Neural cell (in vitro differentiated cells): ENCODE results near the gene RAP2A. TPM values are rescaled to one million over a fixed set of nuclear protein-coding genes. Genes with fewer than 3 reads are reported as not detected.

Experiments
- H2AFZ ChIP-seq: fragments of 200-600, 300-800 bp; sonication (generic), shearing (Covaris generic); 2 replicates; pipeline ENCODE4 v1.6.0; 2014; ENCODE audit warnings: low read depth, mild to moderate bottlenecking, antibody characterized with exemption, low read length, moderate library complexity
- H3F3A ChIP-seq: fragments of 200-600 bp; shearing (Covaris generic); 2 replicates; pipeline ENCODE4 v1.6.1; 2016; ENCODE audit warnings: mild to moderate bottlenecking, moderate library complexity, mixed read lengths, antibody characterized with exemption, low read length; ENCODE audit not compliant: insufficient read depth, poor library complexity, severe bottlenecking
- H3K27ac ChIP-seq: fragments of 200-600, 300-800 bp; sonication (generic), shearing (Covaris generic); 2 replicates; pipeline ENCODE4 v1.5.1; 2014; ENCODE audit warnings: mild to moderate bottlenecking, low read length, moderate library complexity
- H3K27me3 ChIP-seq: fragments of 300-800, 200-600 bp; sonication (generic), shearing (Covaris generic); 2 replicates; pipeline ENCODE4 v1.6.0; 2014; ENCODE audit warnings: mild to moderate bottlenecking, low read depth, low read length, moderate library complexity; ENCODE audit not compliant: insufficient read depth
- H3K36me3 ChIP-seq: fragments of 300-800, 200-600 bp; sonication (generic), shearing (Covaris generic); 2 replicates; pipeline ENCODE4 v1.5.1; 2014; ENCODE audit warnings: mild to moderate bottlenecking, antibody characterized with exemption, low read length, moderate library complexity; ENCODE audit not compliant: insufficient read depth
- H3K4me2 ChIP-seq: fragments of 300-800, 200-600 bp; sonication (generic), shearing (Covaris generic); 2 replicates; pipeline ENCODE4 v1.6.0; 2014; ENCODE audit warnings: mild to moderate bottlenecking, low read length
- H3K4me3 ChIP-seq: fragments of 300-800, 200-600 bp; sonication (generic), shearing (Covaris generic); 2 replicates; pipeline ENCODE4 v1.5.1; 2014; ENCODE audit warnings: mild to moderate bottlenecking, low read length, moderate library complexity
- H3K79me2 ChIP-seq: fragments of 200-600 bp; shearing (Covaris generic); replicated peaks from 2 replicates; pipeline ENCODE4 v1.6.0; 2014; ENCODE audit warnings: mild to moderate bottlenecking, low read length, moderate library complexity; ENCODE audit not compliant: insufficient read depth
- H3K9ac ChIP-seq: fragments of 300-800, 200-600 bp; sonication (generic), shearing (Covaris generic); 2 replicates; pipeline ENCODE4 v1.6.1; 2016; ENCODE audit warnings: mild to moderate bottlenecking, low read length, mixed read lengths
- H3K9me2 ChIP-seq: fragments of 200-600 bp; shearing (Covaris generic); 2 replicates; pipeline ENCODE4 v1.6.1; 2016; ENCODE audit warnings: mild to moderate bottlenecking, low read length, mixed read lengths; ENCODE audit not compliant: insufficient read depth
- H3K9me3 ChIP-seq: fragments of 200-600, 300-800 bp; sonication (generic), shearing (Covaris generic); 2 replicates; pipeline ENCODE4 v1.6.1; 2016; ENCODE audit warnings: mild to moderate bottlenecking, mixed run types, low read length, moderate library complexity, mixed read lengths
- H4K20me1 ChIP-seq: fragments of 200-600 bp; shearing (Covaris generic); 2 replicates; pipeline ENCODE4 v1.6.1; 2016; ENCODE audit warnings: mild to moderate bottlenecking, mixed run types; ENCODE audit not compliant: insufficient read depth
- CTCF ChIP-seq: fragments of 450-650 bp; IDR thresholded peaks from 2 replicates; pipeline ENCODE4 v1.5.1; 2014; ENCODE audit warnings: antibody characterized with exemption, mild to moderate bottlenecking, moderate library complexity; ENCODE audit not compliant: poor library complexity, severe bottlenecking
- EP300 ChIP-seq: fragments of 450-650 bp; conservative IDR thresholded peaks from 2 replicates; pipeline ENCODE4 v1.6.1; 2014; ENCODE audit warnings: antibody characterized with exemption, mild to moderate bottlenecking, moderate library complexity; ENCODE audit not compliant: poor library complexity, severe bottlenecking
- EZH2 ChIP-seq: fragments of 200-600, 300-800 bp; shearing (Covaris generic), sonication (generic); IDR thresholded peaks from 2 replicates; pipeline ENCODE4 v1.6.1; 2014; ENCODE audit warnings: antibody characterized with exemption, low read length, borderline replicate concordance, mild to moderate bottlenecking; ENCODE audit not compliant: insufficient read depth, poor library complexity, severe bottlenecking
- MXI1 ChIP-seq: fragments of 450-650 bp; conservative IDR thresholded peaks from 2 replicates; pipeline ENCODE4 v1.6.1; 2014; ENCODE audit warnings: antibody characterized with exemption, mild to moderate bottlenecking; ENCODE audit not compliant: poor library complexity, severe bottlenecking
- POLR2AphosphoS5 ChIP-seq: IDR thresholded peaks from 2 replicates; pipeline ENCODE4 v1.6.1; 2012
- RAD21 ChIP-seq: fragments of 450-650 bp; conservative IDR thresholded peaks from 2 replicates; pipeline ENCODE4 v1.6.1; 2014; ENCODE audit warnings: antibody characterized with exemption, mild to moderate bottlenecking, moderate library complexity
- REST ChIP-seq: IDR thresholded peaks from 2 replicates; pipeline ENCODE4 v1.6.1; 2012; ENCODE audit warnings: borderline replicate concordance
- SMC3 ChIP-seq: fragments of 450-650 bp; conservative IDR thresholded peaks from 2 replicates; pipeline ENCODE4 v1.6.1; 2014; ENCODE audit warnings: antibody characterized with exemption, mild to moderate bottlenecking, moderate library complexity; ENCODE audit not compliant: poor library complexity
- TAF1 ChIP-seq: IDR thresholded peaks from 2 replicates; pipeline ENCODE4 v1.6.1; 2012; ENCODE audit warnings: low read depth
- polyA plus RNA-seq: library from polyadenylated mRNA; depleted of rRNA; stranded (reverse); fragments of >200 nt; gene quantifications from 2 replicates; pipeline ENCODE4 v1.2.3, GENCODE V29; 2014

The RAP2A gene
- polyA plus RNA-seq, 1 donor from 2014 or later, result 55.3 TPM

DNA sequence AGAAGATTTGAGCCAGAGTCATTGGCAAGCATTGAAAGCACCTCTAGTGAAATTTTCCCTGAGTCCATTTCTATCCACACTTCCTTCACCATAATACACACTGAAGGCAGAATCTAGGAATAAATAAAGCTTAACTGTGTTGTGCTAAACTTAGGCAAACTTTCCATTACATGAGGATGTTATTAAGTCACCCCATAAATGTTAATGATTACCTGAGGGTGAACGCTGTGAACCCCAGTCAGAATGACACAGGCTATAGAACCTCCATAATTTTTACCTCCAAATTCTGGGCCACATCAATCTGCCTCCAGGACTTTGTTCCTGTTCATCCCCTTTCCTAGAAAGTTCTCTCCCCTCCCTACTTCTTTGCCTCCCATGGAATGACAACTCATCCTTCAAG lies 71.0 kb downstream of the RAP2A start:
- no peaks in the 10 kb centered on the region for H3K9me2 ChIP-seq
- no peak overlapping the region for H3K4me2 ChIP-seq
- no peaks in the 10 kb centered on the region for H4K20me1 ChIP-seq
- TF ChIP-seq EZH2, result no peak
- no peak for TF ChIP-seq CTCF
- TF ChIP-seq RAD21, result no peak
- no peak for TF ChIP-seq MXI1
- no peak for TF ChIP-seq REST
- no peak for TF ChIP-seq SMC3
- no peak for TF ChIP-seq EP300
- TF ChIP-seq POLR2AphosphoS5, result no peak
- no peak for TF ChIP-seq TAF1
- H3K79me2 ChIP-seq, result no peaks in the 10 kb centered on the region
- H3K9ac ChIP-seq, result no peak overlapping the region
- no peaks in the 10 kb centered on the region for H3K36me3 ChIP-seq
- no peaks in the 10 kb centered on the region for H3K27me3 ChIP-seq
- H3K4me3 ChIP-seq, result no peak overlapping the region
- H3F3A ChIP-seq, result no peaks in the 10 kb centered on the region
- H3K9me3 ChIP-seq, result no peaks in the 10 kb centered on the region
- no peak overlapping the region for H2AFZ ChIP-seq
- H3K27ac ChIP-seq, result no peak overlapping the region

- no peaks in the 10 kb centered on the region for H3K36me3 ChIP-seq
- H3K9ac ChIP-seq, result no peak overlapping the region
- H3K9me2 ChIP-seq, result no peaks in the 10 kb centered on the region
- no peaks in the 10 kb centered on the region for H3F3A ChIP-seq
- TF ChIP-seq REST (no peak), TAF1 (no peak), EP300 (no peak), RAD21 (no peak), MXI1 (no peak), EZH2 (no peak)
- no peaks in the 10 kb centered on the region for H3K27me3 ChIP-seq
- H3K27ac ChIP-seq, result no peak overlapping the region
- H3K4me2 ChIP-seq, result no peak overlapping the region
- peaks cover 6% of the 10 kb centered on the region for H3K9me3 ChIP-seq
- no peak overlapping the region for H2AFZ ChIP-seq
- no peaks in the 10 kb centered on the region for H3K79me2 ChIP-seq
- H3K4me3 ChIP-seq, result no peak overlapping the region
- H4K20me1 ChIP-seq, result no peaks in the 10 kb centered on the region
These were observed 72.5 kb downstream of the RAP2A start for GRCh38 chr13:97506511-97506910.
